Ishikawa (cell line): ENCODE data around the gene SERPIND1.

Source experiments
- CEBPB ChIP-seq: IDR thresholded peaks from 2 replicates; pipeline ENCODE4 v1.6.1; 2012
- CREB1 ChIP-seq: IDR thresholded peaks from 2 replicates; pipeline ENCODE4 v1.6.1; 2012; ENCODE audit warnings: low read depth
- EGR1 ChIP-seq: IDR thresholded peaks from 2 replicates; pipeline ENCODE4 v1.6.1; 2012
- EP300 ChIP-seq: IDR thresholded peaks from 2 replicates; pipeline ENCODE4 v1.6.1; 2012; ENCODE audit warnings: borderline replicate concordance
- FOXM1 ChIP-seq: IDR thresholded peaks from 2 replicates; pipeline ENCODE4 v1.6.1; 2012; ENCODE audit warnings: low read depth, borderline replicate concordance
- TEAD4 ChIP-seq: IDR thresholded peaks from 2 replicates; pipeline ENCODE4 v1.6.1; 2012
- YY1 ChIP-seq: IDR thresholded peaks from 2 replicates; pipeline ENCODE4 v1.6.1; 2012; ENCODE audit warnings: low read depth
- ZBTB7A ChIP-seq: IDR thresholded peaks from 2 replicates; pipeline ENCODE4 v1.6.1; 2012; ENCODE audit warnings: low read depth
- TF ChIP-seq, protein P1 (sequence below): IDR thresholded peaks from 2 replicates; pipeline ENCODE4 v1.6.1; 2012; ENCODE audit warnings: low read depth, mild to moderate bottlenecking

DNA sequence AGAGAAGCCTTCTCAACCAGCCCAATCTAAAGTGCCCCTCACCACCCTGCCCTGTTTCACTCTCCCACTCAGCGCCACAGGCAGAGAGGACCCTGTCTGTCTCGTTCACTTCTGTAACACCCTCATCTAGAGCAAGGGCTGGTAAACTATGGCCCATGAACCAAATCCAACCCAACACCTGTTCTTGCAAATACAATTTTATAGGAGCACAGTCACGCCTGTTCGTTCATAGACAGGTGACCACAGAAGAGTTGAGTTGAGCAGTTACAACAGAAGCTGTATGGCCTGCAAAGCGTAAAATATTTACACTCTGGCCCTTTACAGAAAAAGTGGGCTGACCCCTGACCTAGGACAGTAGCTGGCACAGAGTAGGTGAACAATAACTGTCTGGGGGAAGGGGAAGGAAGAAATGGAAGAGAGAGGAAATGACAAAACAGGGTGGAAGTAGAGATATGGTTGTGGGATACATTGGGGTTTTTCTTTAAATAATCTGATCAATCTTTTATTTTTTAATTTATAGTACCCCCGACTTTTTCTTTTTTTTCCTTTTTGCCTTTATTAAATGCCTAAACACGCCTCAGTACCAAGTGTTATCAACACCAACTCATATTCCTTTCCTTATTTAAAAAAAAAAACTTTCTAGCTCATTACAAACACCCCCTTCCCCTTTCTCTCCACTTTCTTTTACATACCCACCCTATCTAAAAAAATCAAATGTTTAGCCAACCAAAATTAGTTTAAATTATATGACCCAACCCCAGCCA lies 20.9 kb downstream of the SERPIND1 start:
- TF ChIP-seq ZBTB7A (no peak), YY1 (no peak), EGR1 (no peak), CREB1 (no peak), EP300 (no peak), TEAD4 (no peak), FOXM1 (no peak), CEBPB (no peak)
- TF ChIP-seq, protein P1, sequence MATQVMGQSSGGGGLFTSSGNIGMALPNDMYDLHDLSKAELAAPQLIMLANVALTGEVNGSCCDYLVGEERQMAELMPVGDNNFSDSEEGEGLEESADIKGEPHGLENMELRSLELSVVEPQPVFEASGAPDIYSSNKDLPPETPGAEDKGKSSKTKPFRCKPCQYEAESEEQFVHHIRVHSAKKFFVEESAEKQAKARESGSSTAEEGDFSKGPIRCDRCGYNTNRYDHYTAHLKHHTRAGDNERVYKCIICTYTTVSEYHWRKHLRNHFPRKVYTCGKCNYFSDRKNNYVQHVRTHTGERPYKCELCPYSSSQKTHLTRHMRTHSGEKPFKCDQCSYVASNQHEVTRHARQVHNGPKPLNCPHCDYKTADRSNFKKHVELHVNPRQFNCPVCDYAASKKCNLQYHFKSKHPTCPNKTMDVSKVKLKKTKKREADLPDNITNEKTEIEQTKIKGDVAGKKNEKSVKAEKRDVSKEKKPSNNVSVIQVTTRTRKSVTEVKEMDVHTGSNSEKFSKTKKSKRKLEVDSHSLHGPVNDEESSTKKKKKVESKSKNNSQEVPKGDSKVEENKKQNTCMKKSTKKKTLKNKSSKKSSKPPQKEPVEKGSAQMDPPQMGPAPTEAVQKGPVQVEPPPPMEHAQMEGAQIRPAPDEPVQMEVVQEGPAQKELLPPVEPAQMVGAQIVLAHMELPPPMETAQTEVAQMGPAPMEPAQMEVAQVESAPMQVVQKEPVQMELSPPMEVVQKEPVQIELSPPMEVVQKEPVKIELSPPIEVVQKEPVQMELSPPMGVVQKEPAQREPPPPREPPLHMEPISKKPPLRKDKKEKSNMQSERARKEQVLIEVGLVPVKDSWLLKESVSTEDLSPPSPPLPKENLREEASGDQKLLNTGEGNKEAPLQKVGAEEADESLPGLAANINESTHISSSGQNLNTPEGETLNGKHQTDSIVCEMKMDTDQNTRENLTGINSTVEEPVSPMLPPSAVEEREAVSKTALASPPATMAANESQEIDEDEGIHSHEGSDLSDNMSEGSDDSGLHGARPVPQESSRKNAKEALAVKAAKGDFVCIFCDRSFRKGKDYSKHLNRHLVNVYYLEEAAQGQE, result no peak
